SU-DHL-6 (cell line): ENCODE measurements around the gene EPHB3.

Experiments
- H2AFZ ChIP-seq: fragments of 200-600 bp; sonication (generic); 2 replicates; pipeline ENCODE4 v1.6.1; 2014; ENCODE audit warnings: low read depth, mild to moderate bottlenecking, moderate library complexity, mixed read lengths, antibody characterized with exemption, low read length; ENCODE audit not compliant: severe bottlenecking
- H3F3A ChIP-seq: fragments of 200-600 bp; shearing (Covaris generic); 2 replicates; pipeline ENCODE4 v1.6.0; 2016; ENCODE audit warnings: antibody characterized with exemption, mild to moderate bottlenecking; ENCODE audit not compliant: insufficient read depth
- H3K27ac ChIP-seq: fragments of 200-600 bp; sonication (generic); 2 replicates; pipeline ENCODE4 v1.5.1; 2016; ENCODE audit warnings: low read depth, mild to moderate bottlenecking, low read length, moderate library complexity, mixed read lengths
- H3K27me3 ChIP-seq: fragments of 200-600 bp; sonication (generic), shearing (Covaris generic); 2 replicates; pipeline ENCODE4 v1.6.0; 2014; ENCODE audit warnings: mild to moderate bottlenecking, low read length
- H3K36me3 ChIP-seq: fragments of 200-600 bp; sonication (generic); 2 replicates; pipeline ENCODE4 v1.6.1; 2014; ENCODE audit warnings: mild to moderate bottlenecking, low read length, mixed read lengths
- H3K4me2 ChIP-seq: fragments of 300-600, 200-600 bp; shearing (Covaris generic), sonication (generic); 2 replicates; pipeline ENCODE4 v1.6.0; 2014; ENCODE audit warnings: low read length, low read depth, mild to moderate bottlenecking; ENCODE audit not compliant: poor library complexity, severe bottlenecking
- H3K4me3 ChIP-seq: fragments of 200-600 bp; sonication (generic); 2 replicates; pipeline ENCODE4 v1.5.1; 2014; ENCODE audit warnings: antibody characterized with exemption, low read length, mild to moderate bottlenecking, mixed read lengths; ENCODE audit not compliant: insufficient read depth, poor library complexity, severe bottlenecking
- H3K79me2 ChIP-seq: fragments of 200-600 bp; sonication (generic); 2 replicates; pipeline ENCODE4 v1.6.1; 2014; ENCODE audit warnings: mild to moderate bottlenecking, low read length, moderate library complexity; ENCODE audit not compliant: insufficient read depth
- H3K9ac ChIP-seq: fragments of 200-600 bp; sonication (generic); 2 replicates; pipeline ENCODE4 v1.7.0; 2014; ENCODE audit warnings: mild to moderate bottlenecking, low read length
- H3K9me2 ChIP-seq: fragments of 200-600 bp; sonication (generic); replicated peaks from 2 replicates; pipeline ENCODE4 v1.6.1; 2014; ENCODE audit warnings: low read length; ENCODE audit not compliant: insufficient read depth
- H3K9me3 ChIP-seq: fragments of 200-600 bp; sonication (generic); 2 replicates; pipeline ENCODE4 v1.6.1; 2014; ENCODE audit warnings: low read length, mixed read lengths; ENCODE audit not compliant: insufficient read depth
- H4K20me1 ChIP-seq: fragments of 200-600 bp; sonication (generic); 2 replicates; pipeline ENCODE4 v1.6.1; 2014; ENCODE audit warnings: low read depth, mild to moderate bottlenecking, antibody characterized with exemption, low read length, moderate library complexity, mixed read lengths
- EZH2phosphoT487 ChIP-seq: fragments of 200-600 bp; sonication (generic), shearing (Covaris generic); conservative IDR thresholded peaks from 2 replicates; pipeline ENCODE4 v1.6.1; 2018; ENCODE audit warnings: mild to moderate bottlenecking, antibody characterized with exemption, low read length, moderate library complexity, mixed read lengths
- TF ChIP-seq, protein P1 (sequence below): fragments of 200-600 bp; sonication (generic); IDR thresholded peaks from one replicate; pipeline ENCODE4 v1.5.1; 2017; ENCODE audit warnings: antibody characterized with exemption, mild to moderate bottlenecking, low read length, moderate library complexity; ENCODE audit not compliant: insufficient read depth, poor library complexity, severe bottlenecking

The EPHB3 gene

DNA sequence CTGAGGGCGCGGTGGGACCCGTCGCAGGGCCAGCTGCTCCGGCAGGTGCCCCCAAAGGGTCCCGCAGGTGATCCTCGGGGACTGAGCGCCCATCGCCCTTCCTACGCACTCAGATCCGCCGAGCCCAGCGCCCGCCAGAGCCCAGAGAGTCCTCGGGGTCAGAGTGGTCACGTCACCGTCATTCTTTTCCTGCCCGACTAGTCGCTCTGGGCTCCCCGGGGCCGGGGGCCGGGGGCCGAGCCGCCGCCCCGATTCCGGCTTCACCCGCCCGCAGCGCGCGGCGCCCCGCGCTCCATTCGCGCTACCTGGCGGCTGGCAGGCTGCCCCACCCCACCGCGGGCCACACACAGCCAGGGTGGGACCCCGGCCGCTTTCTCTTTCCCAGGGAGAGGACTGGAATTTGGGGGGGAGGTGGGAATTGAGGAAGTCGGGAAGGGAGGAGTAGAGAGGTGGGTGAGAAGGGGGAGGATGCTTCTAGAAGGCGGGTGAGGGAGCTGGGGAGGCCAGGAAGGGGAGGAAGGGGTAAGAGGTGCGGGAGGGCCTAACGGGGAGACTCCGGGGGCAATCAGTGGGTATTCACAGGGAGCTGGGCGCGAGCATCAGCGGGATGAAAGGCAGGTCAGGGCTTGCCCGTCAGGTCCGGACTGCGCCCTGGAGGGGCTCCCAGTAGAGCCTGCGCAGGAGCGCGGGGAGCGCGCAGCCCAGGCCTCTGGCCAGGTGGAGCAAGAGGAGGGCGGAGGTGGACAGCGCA, 36.1 kb upstream of the EPHB3 start:
- Histone ChIP-seq H3K9me3 (no peaks in the 10 kb centered on the region), H4K20me1 (no peaks in the 10 kb centered on the region; the same call in 1 of the 2 replicates), H3K36me3 (no peaks in the 10 kb centered on the region), H3K9ac (no peak overlapping the region), H2AFZ (no peak overlapping the region), H3K4me2 (no peak overlapping the region), H3K79me2 (no peaks in the 10 kb centered on the region), H3F3A (no peaks in the 10 kb centered on the region), H3K27ac (no peak overlapping the region), H3K4me3 (no peak overlapping the region), H3K27me3 (no peaks in the 10 kb centered on the region), H3K9me2 (no peaks in the 10 kb centered on the region)
- TF ChIP-seq, protein P1, sequence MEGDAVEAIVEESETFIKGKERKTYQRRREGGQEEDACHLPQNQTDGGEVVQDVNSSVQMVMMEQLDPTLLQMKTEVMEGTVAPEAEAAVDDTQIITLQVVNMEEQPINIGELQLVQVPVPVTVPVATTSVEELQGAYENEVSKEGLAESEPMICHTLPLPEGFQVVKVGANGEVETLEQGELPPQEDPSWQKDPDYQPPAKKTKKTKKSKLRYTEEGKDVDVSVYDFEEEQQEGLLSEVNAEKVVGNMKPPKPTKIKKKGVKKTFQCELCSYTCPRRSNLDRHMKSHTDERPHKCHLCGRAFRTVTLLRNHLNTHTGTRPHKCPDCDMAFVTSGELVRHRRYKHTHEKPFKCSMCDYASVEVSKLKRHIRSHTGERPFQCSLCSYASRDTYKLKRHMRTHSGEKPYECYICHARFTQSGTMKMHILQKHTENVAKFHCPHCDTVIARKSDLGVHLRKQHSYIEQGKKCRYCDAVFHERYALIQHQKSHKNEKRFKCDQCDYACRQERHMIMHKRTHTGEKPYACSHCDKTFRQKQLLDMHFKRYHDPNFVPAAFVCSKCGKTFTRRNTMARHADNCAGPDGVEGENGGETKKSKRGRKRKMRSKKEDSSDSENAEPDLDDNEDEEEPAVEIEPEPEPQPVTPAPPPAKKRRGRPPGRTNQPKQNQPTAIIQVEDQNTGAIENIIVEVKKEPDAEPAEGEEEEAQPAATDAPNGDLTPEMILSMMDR = no peak
- TF ChIP-seq EZH2phosphoT487 = no peak

GRCh38 chr3:184526088-184526433, 35.5 kb upstream of the EPHB3 start:
- no peaks in the 10 kb centered on the region for H3K36me3 ChIP-seq
- no peaks in the 10 kb centered on the region for H3K27me3 ChIP-seq
- no peaks in the 10 kb centered on the region for H3F3A ChIP-seq
- no peak for TF ChIP-seq EZH2phosphoT487
- TF ChIP-seq, protein P1 = no peak
- H3K27ac ChIP-seq = no peak overlapping the region
- no peaks in the 10 kb centered on the region for H3K9me3 ChIP-seq
- H3K4me2 ChIP-seq = no peak overlapping the region
- H2AFZ ChIP-seq = no peak overlapping the region
- H3K79me2 ChIP-seq = no peaks in the 10 kb centered on the region
- no peaks in the 10 kb centered on the region for H3K9me2 ChIP-seq
- no peak overlapping the region for H3K4me3 ChIP-seq
- H4K20me1 ChIP-seq = no peaks in the 10 kb centered on the region; the same call in 1 of the 2 replicates
- H3K9ac ChIP-seq = no peak overlapping the region

DNA sequence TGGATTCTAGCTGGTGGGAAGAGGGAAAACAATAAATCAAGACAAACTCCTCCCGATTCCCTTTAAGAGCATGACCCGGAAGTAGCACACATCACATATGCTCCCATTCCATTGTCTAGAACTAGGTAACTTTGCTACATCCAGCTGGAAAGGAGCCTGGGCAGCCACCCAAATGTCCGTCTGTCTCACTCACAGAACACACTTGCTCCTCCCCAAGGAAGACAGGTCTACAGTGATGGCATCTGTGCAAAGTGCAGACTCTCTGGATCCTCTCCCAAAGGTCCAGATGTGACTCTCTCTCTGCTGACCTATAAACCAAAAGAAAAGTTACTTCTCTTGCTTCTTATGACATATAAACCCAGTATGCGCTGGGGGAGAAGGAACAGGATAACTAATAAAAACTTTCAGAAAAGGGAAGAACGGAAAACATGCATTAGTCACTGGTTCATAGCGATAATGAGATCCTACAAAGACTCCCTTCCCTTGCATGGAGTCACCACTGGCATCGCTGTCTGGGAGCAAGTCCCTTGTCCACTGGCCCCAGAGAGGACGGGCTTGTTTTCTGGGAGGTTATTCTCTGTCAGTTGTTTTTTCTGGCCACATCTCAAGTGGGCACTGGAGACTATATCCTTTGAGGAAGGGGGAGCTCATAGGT, 29.8 kb upstream of the EPHB3 start:
- Histone ChIP-seq H3K27ac (no peak overlapping the region), H3K9me3 (no peaks in the 10 kb centered on the region), H3K4me2 (no peak overlapping the region), H3K36me3 (no peaks in the 10 kb centered on the region), H4K20me1 (no peaks in the 10 kb centered on the region), H3K9ac (no peak overlapping the region), H3F3A (no peaks in the 10 kb centered on the region), H2AFZ (no peak overlapping the region), H3K79me2 (no peaks in the 10 kb centered on the region), H3K4me3 (no peak overlapping the region), H3K9me2 (no peaks in the 10 kb centered on the region), H3K27me3 (peaks cover 2% of the 10 kb centered on the region; the same call in 1 of the 2 replicates)
- TF ChIP-seq, protein P1 = no peak
- no peak for TF ChIP-seq EZH2phosphoT487
